Stimulated activated CD8-positive, alpha-beta memory T cell treated with anti-CD3 and anti-CD28 coated beads, Interleukin-12 subunit alpha, Interleukin-12 subunit beta, amount 100 ng/mL, for 24 hours (primary cell): ENCODE data around the gene RYR2.

Source experiments
- DNase-seq: peaks from one replicate; pipeline ENCODE4 v3.0.0-alpha.2; 2020; ENCODE audit errors: extremely low read depth

RYR2 gene

DNA sequence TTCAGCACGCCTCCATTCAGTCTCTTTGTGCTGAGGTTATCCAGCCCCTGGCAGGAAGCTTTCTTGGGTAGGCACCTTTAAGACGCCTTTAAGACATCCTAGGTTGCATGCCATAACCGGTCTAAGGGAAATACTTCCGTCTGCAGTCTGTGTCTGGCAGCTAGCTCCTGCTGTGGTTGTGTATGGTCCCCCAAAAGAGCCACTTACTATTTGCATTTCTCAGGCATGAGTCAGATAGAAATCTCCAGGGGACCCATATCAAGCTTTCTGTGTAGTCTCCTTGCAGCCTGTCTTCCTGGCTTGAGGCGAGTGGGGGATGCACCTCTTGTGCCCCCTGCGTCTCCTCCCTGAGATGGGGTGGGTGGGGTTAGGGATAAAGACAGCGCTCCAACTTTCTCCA is 10.0 kb upstream of the RYR2 start:
- DNase-seq: no peak

DNA sequence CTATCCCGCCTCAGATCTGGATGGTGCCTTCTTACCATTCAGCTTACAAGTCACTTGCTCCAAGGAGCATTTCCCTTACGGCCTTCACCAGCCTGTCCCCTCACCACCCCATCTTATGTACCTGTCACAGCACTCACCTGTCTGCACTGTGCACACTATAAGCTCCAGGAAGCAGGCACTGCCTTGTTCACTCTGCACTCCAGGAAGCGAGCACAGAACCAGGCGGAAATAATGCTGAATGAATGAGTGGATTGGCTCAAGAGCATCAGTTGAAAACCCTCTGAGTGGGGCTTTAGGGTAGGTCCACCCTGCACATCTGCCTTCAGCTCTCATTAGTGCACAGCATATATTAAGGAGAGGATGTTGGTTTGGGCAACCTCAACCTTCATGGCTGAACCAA is 8.9 kb upstream of the RYR2 start:
- no peak for DNase-seq

DNA sequence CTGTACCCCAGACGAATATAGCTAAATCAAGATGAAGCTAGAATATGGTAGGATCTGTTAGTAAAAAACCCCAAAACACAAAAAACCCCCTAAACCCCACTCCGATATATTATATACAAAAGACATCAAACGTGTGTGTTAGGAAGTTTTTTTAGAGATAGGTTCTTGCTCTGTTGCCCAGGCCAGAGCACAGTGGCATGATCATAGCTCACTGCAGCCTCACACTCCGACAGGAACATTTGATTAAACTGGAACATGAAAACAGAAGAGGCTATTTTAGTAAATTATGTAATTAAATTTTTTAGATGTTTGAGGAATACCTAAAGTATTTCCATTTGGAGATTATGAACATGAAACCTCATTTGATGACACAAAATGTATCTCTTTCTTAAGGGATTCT is 8.2 kb upstream of the RYR2 start:
- no peak for DNase-seq

DNA sequence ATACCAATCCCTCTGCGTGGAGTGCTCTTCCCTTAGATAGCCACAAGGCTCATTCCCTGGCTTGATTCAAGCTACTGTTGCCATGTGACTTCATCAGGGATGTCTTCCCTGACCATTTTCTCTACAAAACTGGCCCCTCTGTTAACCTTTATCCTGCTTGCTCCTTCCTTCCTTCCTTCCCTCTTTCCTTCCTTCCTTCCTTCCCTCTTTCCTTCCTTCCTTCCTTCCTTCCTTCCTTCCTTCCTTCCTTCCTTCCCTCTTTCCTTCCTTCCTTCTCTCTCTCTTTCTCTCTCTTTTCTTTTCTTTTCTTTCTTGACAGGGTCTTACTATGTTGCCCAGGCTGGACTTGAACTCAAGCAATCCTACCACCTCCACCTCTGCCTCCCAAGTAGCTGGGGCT is 6.2 kb upstream of the RYR2 start:
- no peak for DNase-seq

DNA sequence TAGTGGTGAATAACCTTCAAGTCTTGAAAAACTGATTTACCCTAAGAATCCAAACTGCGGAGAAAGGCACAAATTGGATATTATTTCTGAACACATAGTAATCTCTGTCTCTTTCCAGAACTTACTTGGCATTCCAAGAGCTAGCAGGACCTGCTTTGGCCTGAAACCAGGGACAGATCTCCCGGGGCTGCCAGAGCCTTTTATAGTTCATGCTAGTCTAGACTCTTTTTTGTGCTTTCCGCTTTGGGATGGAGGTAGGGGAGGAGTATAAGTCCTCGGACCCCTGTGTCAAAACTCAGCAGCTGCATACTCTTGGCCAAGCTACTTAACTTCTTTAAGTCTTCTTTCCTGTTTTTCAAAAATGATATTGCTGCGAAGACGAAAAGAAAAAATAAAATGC is 3.8 kb upstream of the RYR2 start:
- no peak for DNase-seq

DNA sequence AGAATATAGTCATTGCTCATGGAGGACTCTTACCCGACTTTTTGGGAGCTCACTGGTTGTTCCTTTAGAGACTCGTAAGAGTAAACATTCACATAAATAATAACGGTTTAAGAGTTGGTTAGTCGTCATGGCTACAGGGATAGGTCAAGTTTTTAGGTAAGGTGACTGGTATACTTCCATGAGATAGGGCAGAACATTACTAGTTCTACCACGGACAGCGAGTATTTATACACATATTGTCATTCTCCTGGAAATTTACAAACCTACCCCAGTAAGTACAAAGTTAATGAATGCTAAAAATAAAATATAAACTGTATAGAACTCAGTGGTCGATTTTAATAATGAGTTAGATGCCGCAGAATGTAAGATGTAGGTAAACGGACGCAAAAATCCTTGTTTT is 1.2 kb upstream of the RYR2 start:
- DNase-seq: no peak

DNA sequence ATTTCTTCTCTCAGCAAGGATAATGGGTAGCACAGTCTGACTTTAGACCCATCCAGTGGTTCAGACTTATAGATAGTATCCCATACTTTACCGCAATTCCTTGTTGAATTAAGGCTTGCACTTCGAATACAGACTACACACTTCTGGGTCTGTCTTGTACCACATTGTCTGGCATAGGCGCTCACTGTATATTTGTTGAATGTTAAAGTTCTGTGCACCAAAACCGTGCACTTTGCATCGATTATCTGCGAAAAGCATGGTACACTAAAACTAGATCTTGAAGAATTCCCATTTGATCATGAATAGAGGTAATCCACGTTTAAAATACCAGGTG is 556 bp upstream of the RYR2 start:
- DNase-seq: no peak

DNA sequence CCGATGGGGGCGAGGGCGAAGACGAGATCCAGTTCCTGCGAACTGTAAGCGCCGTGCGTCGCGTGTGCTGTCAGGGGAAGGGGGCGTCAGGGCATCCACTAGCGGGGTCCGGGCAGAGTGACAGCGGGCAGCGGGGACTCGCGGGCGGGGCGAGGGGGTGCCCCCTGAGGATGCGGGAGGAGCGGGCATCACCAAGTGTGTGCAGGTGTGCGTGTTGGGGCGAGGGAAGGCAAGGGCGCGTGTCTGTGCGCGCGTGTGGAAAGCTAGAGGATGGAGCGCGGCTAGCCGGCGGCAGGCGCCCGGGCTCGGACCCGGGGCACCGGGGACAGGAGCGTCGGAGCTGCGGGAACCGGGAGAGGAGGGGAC is 525 bp downstream of the RYR2 start:
- DNase-seq: no peak

DNA sequence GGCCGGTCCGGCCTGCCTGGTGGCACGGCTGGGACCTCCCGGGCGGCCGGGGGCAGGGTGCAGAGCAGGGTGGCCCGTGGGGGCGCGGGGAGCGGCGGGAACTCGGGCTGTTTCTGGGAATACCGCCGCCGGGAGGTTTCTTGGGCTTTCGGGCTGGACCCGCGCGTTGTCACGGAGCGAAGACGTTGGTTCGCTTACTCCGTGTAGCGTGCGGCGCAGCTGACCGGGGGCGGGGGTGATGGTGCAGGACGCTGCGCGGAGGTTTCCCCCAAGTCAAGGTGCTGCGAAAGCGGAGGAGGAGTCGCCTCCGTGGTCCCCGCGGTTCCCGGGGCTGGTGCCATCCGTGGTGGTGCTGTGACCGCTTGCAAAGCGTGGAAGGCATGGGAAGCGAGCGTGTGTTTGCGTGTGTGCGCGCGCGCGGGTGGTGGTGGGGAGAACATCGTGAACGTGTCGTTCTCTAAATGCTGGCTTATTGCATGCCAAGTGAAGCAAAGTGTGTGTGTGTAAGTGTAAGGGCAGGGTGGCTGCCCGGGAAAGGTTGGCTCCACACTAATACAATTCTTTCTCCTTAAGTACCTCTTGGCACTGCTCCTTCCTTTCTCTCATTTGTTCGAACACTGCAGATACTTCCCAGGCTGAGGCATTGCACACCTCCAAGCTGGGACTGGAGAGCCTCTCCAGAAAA is 1.1 kb downstream of the RYR2 start:
- no peak for DNase-seq

DNA sequence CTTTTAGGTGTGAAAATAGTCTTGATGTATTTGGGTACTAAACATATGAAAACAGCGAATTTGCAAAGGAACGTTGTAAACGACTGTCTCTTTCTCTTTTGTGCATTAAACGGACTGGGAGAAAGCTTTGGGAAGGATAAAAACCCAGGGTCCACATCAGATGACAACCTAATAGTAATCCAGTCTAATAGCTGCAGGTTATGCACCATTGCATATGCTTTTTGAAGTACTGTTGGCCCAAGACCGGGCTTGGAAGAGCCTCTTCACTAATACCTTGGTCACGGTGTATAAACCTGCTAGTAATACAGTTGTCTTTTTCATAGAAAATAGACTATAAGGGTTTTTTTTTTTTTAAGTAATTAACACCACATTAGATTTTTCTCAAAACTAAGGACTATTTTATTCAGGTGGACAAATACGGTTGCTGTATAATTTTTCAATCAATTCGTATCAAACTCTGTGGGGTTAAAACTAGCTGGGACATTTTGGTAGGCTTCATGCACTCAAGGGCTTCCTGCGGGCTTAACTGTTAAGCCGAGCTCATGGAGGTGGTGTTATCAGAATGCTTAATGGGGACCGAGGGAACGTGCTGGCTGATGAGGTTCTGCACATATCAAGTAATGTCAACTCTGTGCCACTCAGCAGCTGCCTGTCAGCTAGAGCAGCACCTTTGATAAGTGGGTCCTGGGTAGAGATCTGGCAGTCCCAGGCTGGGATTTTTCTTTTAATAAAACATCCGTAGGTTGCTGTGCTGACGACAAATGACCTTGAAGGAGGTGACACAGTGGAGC is 2.1 kb downstream of the RYR2 start:
- DNase-seq: no peak

DNA sequence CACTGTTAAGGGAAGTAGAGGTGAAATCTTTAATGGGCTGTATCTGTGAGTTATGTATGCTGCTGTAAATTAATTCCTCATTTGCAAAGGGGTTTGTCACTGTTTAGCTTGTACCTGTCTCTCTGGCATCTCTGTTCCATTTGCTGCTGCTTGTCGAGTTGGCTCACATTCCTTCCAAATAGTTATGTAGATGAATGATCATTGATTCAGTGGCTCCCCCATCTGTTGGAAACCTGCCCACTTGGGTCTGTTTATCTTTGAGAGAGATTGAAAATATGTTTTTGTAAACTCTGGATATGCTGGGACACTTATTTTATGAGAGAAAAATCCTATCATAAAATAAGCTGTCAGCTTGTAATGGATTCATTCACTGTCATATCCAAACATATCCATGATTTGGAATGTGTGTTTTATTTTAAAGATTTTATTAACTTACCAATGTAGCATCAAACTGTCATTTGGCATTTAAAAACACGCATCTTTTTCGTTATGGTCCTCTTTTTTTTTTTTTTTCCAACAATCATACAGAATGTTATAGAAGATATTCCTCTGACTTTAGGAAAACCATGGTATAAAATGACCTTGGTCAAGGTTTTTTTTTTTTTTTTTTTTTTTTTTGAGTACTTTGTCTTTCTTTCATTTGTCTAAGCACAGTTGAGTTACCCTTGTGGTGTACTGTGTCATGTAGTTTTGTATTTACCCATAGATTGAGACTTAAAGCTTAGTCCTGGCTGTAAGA is 3.5 kb downstream of the RYR2 start:
- DNase-seq: no peak

DNA sequence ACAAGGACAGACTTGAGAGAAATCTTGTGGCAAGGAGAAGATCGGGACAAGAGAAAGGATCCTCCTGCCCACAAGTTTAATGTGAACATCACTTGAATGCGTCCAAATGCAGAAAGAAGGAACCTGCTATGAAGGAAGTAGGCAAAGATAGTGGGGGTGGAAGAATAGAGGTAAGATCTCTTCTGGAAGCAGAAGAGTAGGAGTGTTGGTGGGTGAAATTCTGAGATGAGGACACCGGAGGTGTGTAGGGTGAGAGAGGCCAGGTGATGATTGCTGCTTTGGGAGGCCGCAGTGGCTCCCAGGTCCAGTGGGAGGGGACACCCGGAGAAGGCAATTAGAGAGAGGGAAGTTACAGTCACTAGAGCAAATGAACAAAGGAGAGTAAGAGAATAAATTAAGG is 6.8 kb downstream of the RYR2 start:
- no peak for DNase-seq

DNA sequence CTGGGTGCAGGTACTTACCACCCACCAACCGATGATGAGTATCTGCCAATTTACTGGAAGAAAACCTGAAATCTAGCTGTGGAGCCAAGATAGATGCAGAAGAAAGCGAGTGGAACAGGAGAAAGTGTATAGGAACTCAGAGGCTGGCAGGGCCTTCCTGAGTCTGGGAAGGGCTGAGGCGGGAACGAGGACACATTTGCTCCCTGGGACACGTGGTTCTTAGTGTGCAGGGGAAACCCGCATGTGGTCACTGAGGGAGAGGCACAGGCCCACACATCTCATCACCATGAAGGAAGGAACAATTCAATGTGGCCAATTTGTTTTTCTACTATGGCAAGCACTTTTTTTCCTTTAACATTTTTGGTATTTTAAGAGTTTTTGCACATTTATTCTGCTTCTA is 8.2 kb downstream of the RYR2 start:
- DNase-seq: no peak

DNA sequence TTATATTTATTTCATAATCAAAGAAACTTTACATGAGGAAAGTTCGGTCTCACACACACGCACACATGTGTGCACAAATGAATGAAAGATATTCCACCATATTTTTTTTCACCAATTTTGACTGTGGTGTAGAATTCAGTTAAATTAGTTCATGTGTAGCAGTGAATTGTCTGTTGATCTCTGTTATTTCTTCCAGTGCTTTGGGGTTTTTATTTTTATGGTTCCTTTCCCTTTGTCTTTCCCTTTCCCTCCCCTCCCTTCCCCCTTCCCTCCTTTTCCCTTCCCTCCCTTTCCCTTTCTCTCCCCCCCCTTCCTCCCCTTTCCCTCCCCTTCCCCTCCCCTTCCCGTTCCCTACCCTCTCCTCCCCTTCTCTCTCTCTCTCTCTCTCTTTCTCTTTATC is 8.9 kb downstream of the RYR2 start:
- no peak for DNase-seq

DNA sequence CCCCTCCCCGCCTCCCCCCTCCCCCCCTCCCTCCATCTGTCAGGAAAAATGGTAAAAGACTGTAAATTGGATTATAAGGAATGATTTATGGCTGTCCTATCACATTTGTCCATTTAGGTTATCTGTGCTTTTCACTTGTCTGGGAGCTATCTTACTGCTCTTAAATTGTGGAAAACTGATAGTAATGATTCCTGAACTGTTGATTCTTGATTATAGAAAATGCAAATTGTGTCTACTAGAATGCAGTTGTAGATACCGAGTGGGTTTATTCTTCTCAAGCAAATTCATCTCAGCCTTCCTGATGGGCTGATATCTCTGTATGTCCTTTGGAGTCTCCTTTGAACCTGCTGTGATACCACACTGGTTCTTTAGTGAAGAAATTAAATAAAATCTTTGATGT is 12.3 kb downstream of the RYR2 start:
- DNase-seq: no peak

DNA sequence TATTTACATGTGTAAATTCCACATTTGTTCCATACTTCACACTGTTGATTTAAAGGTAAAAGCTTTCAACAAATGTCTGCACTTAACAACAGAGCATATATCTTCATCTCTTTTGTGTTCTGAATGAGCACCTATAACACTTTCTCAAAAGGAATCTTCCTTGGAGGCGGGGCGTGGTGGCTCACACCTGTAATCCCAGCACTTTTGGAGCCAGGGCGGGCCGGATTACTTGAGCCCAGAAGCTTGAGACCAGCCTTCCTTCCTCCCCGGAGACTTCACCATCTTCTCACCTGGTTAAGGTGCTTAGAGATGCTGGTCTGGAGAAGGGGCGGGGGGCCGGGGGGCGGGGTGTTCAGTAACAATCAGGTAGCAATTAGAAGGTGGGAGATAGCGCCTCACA is 16.5 kb downstream of the RYR2 start:
- DNase-seq: no peak

DNA sequence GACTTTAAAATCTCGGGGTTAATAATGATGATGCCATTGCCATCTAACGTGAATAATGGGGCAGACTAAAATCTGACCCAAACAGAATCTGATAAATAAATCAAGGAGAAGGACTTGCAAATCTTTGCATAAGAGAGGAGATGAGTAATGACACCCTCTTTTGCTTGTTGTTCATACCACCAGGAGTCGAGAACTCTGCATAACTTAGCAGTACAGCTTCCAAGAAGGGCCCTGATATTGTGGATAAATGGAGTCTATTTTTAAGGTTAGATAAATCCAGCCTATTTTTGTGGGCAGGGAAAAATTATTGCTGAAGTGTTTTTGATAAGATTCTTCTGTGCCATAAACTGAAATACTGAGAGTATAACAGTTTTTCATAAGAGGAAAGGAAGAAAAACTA is 17.3 kb downstream of the RYR2 start:
- no peak for DNase-seq

DNA sequence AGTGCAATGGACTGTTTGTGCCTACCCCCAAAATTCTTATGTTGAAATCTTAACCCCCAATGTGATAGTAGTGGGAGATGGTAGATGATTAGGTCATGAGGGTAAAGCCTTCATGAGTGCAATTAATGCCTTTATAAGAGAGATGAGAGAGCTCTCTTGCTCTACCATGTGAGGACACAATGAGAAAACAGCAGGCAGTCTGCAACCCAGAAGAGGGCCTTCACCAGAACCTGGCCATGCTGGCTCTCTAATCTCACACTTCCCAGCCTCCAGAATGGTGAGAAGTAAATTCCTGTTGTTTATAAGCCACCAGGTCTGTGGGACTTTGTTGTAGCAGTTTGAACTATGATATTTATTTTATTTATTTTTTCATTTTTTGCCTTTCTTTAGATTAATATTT is 21.0 kb downstream of the RYR2 start:
- DNase-seq: no peak

DNA sequence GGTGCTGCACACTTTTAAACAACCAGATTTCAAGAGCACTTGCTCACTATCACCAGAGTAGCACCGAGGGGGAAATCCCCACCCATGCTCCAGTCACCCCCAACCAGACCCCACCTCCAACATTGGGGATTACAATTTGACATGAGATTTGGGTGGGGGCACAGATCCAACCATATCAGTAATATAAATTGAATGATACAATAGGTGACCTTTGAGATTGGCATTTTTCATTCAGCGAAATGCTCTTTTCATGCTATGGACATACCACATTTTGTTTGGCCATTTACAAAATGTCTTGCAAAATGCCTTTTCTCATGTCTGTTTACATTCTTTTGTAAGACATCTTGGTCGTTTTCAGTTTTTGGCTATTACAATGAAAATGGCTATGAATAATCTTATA is 23.9 kb downstream of the RYR2 start:
- no peak for DNase-seq

DNA sequence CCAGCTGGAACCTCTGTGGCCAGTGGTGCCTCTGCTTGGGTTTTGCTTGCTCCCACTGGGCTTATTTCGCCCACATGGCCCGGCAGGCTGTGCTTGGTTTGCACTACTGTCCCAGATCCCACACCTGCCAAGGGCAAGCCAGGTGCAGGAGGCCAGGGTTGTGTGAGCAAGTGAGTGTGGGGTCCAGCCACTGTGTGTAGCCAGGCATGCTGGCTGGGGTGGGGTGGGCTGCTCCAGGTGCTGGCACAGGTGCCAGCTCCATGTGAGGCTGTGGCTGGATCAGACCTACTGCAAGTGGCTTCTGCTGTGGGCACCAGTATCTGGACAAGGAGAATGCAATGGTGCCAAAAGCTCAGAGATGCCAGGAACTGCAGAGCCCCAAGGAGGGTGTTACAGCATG is 28.5 kb downstream of the RYR2 start:
- DNase-seq: no peak

DNA sequence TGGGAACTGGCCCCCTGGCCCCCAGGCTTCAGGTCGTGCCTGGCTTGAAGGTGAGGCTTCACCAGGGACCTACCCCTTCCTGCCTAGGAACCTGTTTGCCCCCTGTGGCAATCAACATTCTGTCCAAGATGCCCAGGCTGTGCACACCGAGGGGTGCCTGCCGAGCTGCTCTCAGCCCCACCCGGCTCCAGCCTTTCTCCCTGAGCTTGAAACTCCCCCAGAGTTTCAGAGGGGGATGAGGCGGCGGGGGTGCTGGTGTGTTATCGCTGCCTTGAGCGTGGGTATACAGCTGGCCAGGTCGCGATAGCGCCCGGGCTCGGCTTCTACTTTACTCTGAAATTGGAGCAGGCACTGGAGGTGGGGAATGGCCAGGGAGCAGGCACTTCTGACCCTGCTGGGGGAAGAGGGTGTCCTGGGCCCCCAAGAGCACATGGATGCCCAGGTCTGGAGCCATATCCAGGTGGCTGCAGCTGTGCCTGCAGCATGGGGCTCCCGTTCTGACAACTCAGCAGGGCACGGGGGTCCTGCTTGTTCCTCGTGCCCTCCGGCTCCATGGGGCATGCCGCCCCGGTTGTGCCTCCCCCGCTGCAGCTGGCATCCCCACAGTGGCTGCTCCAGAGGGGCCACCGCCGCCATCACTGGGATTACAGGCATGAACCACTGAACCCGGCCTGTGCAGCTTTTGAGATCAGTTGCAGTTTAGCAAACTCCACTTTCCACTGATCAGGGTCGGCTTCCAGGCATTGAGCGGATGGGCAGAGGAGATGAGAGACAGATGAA is 29.8 kb downstream of the RYR2 start:
- no peak for DNase-seq

DNA sequence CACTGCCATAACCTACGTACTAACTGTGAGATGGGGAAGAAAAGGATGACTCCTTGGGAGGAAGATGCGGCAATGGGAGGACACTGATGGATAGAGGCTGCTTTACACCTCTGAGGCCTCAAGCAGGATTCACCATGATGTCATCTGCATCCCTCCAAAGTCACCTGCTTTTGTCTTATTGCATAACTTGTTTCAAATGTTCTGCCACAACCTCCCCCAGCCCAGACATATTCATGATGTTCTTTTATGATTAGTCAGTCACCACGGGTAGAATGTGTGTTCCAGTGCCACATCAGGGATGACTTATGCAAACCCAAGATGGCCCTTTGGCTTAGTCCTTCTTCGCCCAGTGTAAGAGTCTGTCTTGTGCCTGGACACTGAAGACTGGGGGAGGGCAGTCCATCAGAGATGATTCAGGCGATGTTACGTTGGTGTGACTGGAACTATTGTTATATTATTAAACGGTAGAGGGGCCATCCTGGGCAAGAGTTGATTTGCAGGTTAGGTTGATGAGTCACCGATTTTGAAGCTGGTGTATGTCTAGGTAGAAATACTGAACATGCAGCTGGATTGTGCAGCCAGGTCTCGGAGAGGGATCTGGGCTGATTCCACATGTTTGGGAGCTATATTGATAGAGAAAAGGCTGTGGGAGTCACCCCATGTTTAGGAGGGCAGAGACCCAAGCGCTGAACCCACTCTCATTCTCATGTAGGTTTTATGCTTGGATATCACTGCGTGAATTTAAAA is 32.6 kb downstream of the RYR2 start:
- DNase-seq: no peak
